CMK (cell line): ENCODE data around the gene ITIH2.

ENCODE experiments used
- DNase-seq: peaks from one replicate; pipeline ENCODE4 v3.0.0-alpha.2; 2010; ENCODE audit warnings: low read depth

Gene ITIH2

DNA sequence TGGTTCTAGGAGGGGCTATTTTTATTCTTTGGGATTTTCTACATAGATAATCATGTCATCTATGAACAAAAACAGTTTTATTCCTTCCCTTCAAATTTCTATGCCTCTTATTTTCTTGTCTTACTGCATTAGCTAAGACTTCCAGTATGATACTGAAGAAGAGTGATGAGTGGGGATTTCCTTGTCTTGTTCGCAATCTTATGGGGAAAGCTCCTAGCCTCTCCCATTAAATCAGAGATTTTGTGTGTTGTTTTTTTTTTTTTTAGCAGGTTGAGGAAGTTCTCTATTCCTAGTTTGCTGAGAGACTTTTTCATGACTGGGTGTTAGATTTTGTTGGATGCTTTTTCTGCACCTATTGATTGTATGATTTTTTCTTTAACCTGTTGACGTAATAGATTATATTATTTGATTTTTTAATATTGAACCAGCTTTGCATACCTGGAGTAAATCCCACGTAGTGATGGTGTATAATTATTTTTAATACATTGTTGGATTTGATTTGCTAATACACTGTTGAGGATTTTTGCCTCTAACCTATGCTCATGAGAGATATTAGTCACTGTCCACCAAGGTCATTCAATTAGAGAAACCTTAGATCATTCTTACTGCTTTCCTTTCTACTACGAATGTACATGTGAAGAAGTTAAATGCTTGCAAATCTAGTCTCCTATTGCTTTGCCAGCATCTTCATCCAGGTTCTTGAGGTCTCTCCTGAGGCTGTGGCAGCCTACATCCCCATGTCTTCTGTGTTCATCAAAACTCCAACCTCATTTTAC lies 91.3 kb downstream of the ITIH2 start:
- no peak for DNase-seq

- DNase-seq = no peak
Measured at GRCh38 chr10:7795605-7796004, 92.5 kb downstream of the ITIH2 start.

DNA sequence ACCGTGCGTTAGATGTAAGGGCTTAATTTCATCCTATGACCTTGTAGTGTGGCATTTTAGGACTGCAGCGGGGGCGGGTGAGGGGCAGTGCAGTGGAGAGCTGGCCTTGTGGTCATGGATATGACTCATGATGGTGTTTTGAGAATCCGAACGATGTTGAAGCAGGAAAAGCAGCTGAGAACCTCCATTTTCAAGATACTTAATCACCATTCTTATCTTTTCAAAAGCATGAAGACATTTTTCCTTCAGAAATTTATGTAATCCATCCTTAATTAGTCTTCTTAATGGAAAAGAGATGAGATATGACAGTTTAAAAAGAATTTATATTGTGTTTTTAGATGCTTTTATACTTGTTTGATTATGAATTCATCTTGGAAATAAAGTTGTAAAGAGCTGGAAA lies 94.5 kb downstream of the ITIH2 start:
- no peak for DNase-seq
